ENCODE data around the gene SFXN2. TPM values are rescaled to one million over a fixed set of nuclear protein-coding genes. Genes with fewer than 3 reads are reported as not detected.
A peak's percentile ranks its signal among the peaks of the same experiment; 100 is the strongest.

SFXN2 gene
- total RNA-seq, 6 experiments from 2014 or later, result 7.1 to 29.7 (median 16.5) TPM

DNA sequence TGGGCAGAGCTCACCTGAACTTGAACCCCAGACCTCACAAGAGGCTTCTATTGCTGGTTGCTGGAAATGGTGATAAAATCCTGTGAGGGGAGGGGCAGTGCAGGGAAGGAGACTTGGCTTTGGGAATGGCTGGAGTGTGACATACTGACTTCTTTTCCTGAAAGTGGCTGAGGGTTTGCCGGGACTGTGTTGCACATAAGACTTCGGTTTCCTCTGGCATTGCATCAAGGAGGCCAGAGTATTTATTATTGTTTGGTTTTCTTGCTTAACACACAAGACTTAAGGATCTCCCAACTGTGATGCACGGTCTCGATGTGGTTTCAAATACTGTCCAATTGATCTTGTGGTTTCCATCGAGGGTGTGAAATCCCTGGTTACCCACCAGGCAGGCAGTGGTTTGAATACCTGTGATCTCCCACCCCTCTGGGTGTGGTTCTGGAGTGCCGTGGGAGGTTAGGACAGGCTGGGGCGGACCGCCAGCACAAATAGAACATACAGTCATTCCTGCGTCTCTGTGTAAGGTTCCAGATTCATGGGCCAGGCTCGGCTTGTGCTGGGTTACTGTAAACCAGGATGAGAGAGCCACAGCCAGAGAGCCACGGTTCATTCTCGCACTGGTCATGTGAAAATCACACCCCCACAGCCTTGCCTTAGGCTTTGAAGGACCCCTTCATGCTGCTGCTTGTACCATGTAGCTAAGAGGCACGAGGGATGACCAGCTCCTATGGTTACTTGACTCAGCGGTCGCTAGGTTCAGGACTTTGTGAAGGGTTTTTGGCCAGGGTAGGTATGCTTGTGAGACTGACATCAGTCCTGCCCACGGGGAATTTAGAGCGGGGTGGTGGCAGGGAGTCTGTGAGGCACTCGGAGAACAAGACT is 68.5 kb downstream of the SFXN2 start:
- H3K27ac ChIP-seq, result peak overlapping the region; percentile 90 to 98 (median 98)
- peak; percentile 70 to 83 (median 78) for DNase-seq
- peaks cover 3 to 83% (median 34%) of the 10 kb centered on the region in 4 donors for H3K4me1 ChIP-seq
- TF ChIP-seq, protein P1, sequence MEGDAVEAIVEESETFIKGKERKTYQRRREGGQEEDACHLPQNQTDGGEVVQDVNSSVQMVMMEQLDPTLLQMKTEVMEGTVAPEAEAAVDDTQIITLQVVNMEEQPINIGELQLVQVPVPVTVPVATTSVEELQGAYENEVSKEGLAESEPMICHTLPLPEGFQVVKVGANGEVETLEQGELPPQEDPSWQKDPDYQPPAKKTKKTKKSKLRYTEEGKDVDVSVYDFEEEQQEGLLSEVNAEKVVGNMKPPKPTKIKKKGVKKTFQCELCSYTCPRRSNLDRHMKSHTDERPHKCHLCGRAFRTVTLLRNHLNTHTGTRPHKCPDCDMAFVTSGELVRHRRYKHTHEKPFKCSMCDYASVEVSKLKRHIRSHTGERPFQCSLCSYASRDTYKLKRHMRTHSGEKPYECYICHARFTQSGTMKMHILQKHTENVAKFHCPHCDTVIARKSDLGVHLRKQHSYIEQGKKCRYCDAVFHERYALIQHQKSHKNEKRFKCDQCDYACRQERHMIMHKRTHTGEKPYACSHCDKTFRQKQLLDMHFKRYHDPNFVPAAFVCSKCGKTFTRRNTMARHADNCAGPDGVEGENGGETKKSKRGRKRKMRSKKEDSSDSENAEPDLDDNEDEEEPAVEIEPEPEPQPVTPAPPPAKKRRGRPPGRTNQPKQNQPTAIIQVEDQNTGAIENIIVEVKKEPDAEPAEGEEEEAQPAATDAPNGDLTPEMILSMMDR (IDR thresholded peaks at IDR 0.05), result no peak
- peak; percentile 21 for TF ChIP-seq POLR2A (IDR thresholded peaks at IDR 0.05)
- intact Hi-C loops (cut with DNase I), result no loop called here
- H3K9me3 ChIP-seq, result no peaks in the 10 kb centered on the region
- no peaks in the 10 kb centered on the region for H3K36me3 ChIP-seq
- H3K4me3 ChIP-seq, result peak overlapping the region in 1 of 3 donors; percentile 3
- WGBS (ENCODE audit: insufficient coverage, low coverage, low lambda C conversion rate, missing lambda C conversion rate), result 36% methylated on average over 10 of the region's 18 CpGs
- ATAC-seq, result peak; percentile 62 to 75 (median 64)
- H3K27me3 ChIP-seq, result no peaks in the 10 kb centered on the region

DNA sequence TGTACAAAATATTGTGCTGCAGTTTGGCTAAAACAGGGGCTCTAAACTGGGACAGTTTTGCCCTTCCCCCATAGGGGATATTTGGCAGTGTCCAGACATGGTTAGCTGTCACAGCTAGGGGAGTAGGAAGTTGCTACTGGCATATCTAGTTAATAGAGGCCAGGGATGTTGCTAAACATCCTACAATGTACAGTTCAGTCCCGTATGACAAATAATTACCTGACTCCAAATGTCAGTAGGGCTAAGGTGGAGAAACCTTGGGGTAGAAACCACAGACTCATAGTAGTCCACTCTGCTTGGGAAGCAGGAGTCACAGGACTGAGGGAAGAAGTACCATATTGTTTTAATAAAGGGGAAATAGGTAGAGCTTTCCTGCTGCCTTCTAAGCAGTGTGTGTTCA is 69.1 kb downstream of the SFXN2 start:
- no peaks in the 10 kb centered on the region for H3K36me3 ChIP-seq
- H3K9me3 ChIP-seq, result no peaks in the 10 kb centered on the region
- intact Hi-C loops (cut with DNase I), result no loop called here
- H3K4me1 ChIP-seq, result peaks cover 3 to 77% (median 34%) of the 10 kb centered on the region in 4 donors
- ATAC-seq (peak; percentile 38 to 55 (median 46)), DNase-seq (no peak)
- peak overlapping the region; percentile 90 to 98 (median 98) for H3K27ac ChIP-seq
- WGBS (ENCODE audit: insufficient coverage, low coverage, low lambda C conversion rate, missing lambda C conversion rate), result 7% methylated on average over 1 of the region's 1 CpG
- TF ChIP-seq, protein P1 (IDR thresholded peaks at IDR 0.05), result peak in 1 of 4 donors; percentile 5
- no peak for TF ChIP-seq POLR2A (IDR thresholded peaks at IDR 0.05)
- H3K4me3 ChIP-seq, result no peak overlapping the region
- no peaks in the 10 kb centered on the region for H3K27me3 ChIP-seq

DNA sequence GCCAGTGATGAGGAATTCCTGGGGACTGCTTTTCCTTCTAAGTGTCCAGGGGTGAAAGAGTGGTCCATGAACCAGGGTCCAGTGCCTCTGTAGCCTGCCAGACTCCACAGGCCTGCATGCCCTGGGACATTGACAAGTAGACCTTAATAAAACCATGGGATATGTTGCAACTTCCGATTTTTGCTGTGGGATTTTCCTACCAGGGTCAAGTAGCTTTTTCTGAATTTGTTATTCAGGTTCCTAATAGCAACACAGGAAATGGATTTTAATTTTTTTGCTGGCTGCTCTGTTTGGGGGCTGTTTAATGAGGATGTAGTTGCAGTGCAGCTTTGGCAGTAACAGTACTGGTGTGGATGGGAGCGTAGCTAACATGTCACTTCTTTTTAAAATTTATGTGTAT is 71.4 kb downstream of the SFXN2 start:
- Histone ChIP-seq H3K4me3 (no peak overlapping the region), H3K36me3 (no peaks in the 10 kb centered on the region), H3K4me1 (peaks cover under 1 to 54% (median 25%) of the 10 kb centered on the region in 4 donors), H3K9me3 (no peaks in the 10 kb centered on the region), H3K27ac (peak overlapping the region; percentile 51 to 98 (median 59)), H3K27me3 (no peaks in the 10 kb centered on the region)
- DNase-seq (no peak), ATAC-seq (peak; percentile 7 to 29 (median 12))
- no peak for TF ChIP-seq POLR2A (IDR thresholded peaks at IDR 0.05)
- TF ChIP-seq, protein P1 (IDR thresholded peaks at IDR 0.05), result no peak
- intact Hi-C loops (cut with DNase I), result no loop called here
- WGBS (ENCODE audit: insufficient coverage, low coverage, low lambda C conversion rate, missing lambda C conversion rate), result 47% methylated on average over 2 of the region's 2 CpGs

DNA sequence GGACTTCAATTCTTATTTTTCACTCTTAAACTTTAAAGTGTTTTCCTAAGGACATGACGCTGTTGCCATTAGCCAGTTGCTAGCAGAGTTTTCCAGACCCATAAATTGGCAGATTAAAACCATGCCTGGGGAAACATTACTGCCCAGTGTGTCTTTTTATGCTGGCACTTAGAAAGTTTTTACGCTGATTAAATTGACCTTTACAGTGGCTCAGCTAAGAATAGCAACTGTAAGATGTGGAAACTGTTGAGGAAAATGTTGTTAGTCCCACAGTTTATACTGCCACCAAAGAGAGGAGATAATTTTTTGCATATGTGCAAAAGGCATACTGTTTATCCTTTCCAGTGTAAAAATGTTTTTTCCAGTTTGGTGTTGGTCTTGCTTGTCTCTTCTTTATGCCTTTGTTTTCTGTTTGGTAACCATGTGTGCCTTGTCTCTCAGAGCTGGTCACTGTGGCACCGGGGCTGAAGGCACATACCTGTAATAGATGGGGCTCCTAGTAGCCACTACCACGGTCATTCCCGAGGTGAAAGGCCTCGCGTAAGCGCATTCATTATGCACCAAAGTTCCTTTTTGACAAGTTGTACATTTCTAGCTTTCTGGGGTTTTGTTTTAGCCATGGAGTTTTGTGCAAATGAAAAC is 77.4 kb downstream of the SFXN2 start:
- ATAC-seq (no peak), DNase-seq (no peak)
- intact Hi-C loops (cut with DNase I), result no loop called here
- no peak overlapping the region for H3K4me3 ChIP-seq
- no peak overlapping the region for H3K27ac ChIP-seq
- TF ChIP-seq POLR2A (IDR thresholded peaks at IDR 0.05), result no peak
- TF ChIP-seq, protein P1 (IDR thresholded peaks at IDR 0.05), result no peak
- H3K4me1 ChIP-seq, result peaks cover under 1 to 23% (median 8%) of the 10 kb centered on the region in 4 donors
- no peaks in the 10 kb centered on the region for H3K9me3 ChIP-seq
- WGBS (ENCODE audit: insufficient coverage, low coverage, low lambda C conversion rate, missing lambda C conversion rate), result 83% methylated on average over 8 of the region's 8 CpGs
- H3K27me3 ChIP-seq, result no peaks in the 10 kb centered on the region
- H3K36me3 ChIP-seq, result no peaks in the 10 kb centered on the region

Other genes starting within 250 kb of the SFXN2 start
- 10 to 100 TPM; 25.6 to 47.9 (median 31.3) TPM for gene ACTR1A, start 211.9 kb upstream of the SFXN2 start, total RNA-seq
- gene SUFU, start 210.7 kb upstream of the SFXN2 start, total RNA-seq, result 1 to 10 TPM; 4.2 to 6.2 (median 5.1) TPM
- gene TRIM8, start 70.2 kb upstream of the SFXN2 start, total RNA-seq, result 10 to 100 TPM; 34.7 to 99.8 (median 41.2) TPM
- 1 to 10 TPM; 1.1 to 3.3 (median 2.3) TPM for gene ARL3, start 239 bp upstream of the SFXN2 start, total RNA-seq
- gene WBP1L, start 29.3 kb downstream of the SFXN2 start, total RNA-seq, result 10 to 100 TPM; 24.1 to 58.4 (median 32.8) TPM
- 1 to 10 TPM in 4 of 6 experiments, under 1 TPM in 2; 0.61 to 4.2 (median 1.5) TPM for gene CYP17A1, start 122.8 kb downstream of the SFXN2 start, total RNA-seq
- gene BORCS7, start 139.6 kb downstream of the SFXN2 start, total RNA-seq, result 10 to 100 TPM; 14.2 to 36.4 (median 28.1) TPM
- 10 to 100 TPM in 4 of 6 experiments, 1 to 10 TPM in 2; 5.3 to 23.2 (median 14.4) TPM for gene AS3MT, start 154.8 kb downstream of the SFXN2 start, total RNA-seq
- 1 to 10 TPM; 5.2 to 7.6 (median 6.5) TPM for gene CNNM2, start 203.7 kb downstream of the SFXN2 start, total RNA-seq

Data from right lobe of liver (tissue), 6 donors.